ENCODE measurements around the gene PKIB.
A peak's percentile ranks its signal among the peaks of the same experiment; 100 is the strongest.

PKIB gene

DNA sequence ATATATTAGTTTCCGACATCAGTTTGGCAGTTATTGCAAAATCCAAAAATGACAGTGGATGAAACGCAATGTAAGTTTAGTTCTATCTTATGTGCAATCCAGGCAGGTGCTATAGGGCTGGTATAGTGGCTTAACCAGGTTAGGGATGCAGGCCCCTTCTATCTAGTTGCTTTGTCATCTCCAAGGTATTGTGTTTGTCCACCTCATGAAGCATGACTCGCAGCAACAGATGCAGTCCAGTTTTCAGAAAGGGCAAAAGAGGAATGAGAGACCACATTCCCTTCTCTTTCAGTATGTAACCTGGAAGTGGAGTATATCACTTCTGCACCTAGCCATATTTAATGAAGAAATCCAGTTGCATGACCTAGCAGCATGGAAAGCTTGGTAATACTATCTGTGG, 59.7 kb downstream of the PKIB start:
- no peak for DNase-seq

DNA sequence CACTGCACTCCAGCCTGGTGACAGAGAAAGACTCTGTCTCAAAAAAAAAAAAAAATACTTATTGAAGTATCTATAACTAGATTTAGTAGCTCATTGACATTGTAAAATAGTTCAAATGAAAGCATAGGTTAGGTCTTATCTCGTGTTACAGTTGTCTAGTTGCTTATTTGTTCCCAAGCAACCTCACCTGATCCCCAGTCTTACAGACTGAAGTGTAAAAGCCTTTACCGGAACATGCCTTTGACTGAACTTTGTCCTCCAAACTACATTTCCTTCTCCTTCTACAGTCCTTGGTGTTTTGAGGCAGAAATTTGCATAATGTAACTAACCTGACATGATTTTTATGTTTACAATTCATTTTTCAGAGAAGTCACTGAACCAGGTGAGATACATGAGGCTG, 61.0 kb downstream of the PKIB start:
- DNase-seq = no peak

DNA sequence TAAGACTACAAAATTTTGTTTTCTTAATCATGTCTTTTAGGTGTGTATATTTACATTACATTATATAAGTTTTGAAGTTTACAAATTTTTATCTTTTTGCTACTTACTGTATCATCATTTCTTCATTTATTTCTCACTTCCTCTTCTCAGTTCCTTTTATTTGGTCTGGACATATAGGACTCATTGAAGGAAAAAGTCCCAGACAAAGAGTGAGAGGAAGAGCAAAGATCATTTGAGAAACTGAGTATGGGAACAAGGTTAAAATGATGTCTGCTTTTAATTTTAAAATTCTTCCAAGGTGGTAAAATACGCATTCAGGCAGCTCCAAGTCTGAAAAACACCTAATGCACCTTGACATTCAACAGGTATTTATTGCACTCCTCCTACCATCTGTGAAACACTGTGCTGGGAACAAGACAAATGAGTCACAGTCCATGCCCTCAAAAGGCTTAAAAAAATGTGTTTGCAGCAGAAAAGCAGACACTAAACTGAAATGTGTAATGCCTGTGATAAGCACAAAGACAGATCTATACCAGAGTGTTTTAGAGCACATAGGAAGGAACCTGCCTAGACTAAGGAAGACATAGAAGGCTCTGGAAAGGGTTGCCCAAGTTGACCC, 63.2 kb downstream of the PKIB start:
- DNase-seq = no peak

DNA sequence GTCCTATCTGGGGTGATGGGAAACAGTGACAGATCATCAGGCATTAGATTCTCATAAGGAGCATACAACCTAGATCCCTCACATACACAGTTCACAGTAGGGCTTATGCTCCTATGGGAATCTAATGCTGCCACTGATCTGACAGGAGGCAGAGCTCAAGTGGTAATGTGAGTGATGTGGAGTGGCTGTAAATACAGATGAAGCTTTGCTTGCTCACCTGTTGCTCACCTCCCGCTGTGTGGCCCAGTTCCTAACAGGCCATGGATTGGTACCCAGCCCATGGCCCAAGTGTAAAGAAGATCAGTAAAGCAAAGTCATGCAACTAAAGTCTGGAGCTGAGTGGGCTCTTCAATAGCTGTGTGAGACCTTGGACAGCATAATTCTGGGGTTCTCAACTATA, 65.9 kb downstream of the PKIB start:
- DNase-seq = no peak

DNA sequence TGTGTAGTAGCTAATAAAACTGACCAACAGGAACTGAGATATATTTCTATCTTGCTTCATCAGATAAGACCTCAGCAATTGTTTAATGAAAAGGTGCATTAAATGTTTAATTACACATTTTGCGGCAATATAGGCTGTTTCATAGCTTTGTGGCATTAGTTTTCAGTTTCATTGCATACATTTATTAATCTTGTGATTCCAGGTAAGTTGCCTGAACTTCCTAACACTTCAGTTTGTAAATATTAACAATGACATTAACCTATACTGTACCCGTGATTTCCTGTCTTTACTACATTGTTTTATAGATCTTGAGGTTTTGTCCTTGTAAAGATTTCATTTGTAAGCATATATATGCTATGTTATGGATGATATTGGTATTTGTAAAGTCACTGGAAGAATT, 66.5 kb downstream of the PKIB start:
- DNase-seq = no peak

DNA sequence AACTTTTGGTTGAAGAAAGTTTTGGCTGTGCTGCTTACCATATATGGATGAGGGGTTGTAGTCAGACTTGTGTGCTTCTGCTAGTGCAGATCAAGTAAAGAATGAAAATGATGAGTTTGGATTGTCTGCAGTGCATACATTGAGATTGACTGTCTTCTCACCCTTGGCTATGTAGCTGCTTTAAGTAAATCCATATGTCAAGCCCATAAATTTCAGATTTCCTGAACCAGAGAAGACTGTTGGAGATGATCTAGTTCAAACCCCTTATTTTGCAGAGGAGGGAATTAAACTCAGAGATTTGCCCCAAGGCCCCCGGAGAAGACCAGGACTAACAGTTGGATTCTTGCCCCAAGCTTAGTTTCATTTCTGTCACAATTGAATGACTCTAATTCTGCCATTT, 67.2 kb downstream of the PKIB start:
- DNase-seq = no peak

DNA sequence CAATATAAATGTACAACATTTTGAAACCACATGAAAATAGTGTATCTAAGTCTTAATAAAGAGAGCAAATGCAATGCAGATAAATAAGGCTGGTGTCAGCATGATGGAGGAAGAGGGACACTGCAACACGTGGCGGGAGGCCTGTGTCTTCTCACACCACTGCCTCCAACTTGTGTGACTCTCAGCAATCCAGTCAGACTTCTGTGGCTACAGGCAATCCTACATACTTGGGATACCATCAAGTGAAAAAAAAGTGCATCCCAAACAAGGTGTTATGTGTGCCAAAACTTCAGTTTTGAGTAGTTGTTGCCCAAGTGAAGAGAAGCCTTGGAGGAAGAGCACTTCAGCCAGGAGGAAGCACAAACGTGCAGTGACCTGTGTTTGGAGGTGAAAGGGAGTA, 68.6 kb downstream of the PKIB start:
- DNase-seq = no peak

DNA sequence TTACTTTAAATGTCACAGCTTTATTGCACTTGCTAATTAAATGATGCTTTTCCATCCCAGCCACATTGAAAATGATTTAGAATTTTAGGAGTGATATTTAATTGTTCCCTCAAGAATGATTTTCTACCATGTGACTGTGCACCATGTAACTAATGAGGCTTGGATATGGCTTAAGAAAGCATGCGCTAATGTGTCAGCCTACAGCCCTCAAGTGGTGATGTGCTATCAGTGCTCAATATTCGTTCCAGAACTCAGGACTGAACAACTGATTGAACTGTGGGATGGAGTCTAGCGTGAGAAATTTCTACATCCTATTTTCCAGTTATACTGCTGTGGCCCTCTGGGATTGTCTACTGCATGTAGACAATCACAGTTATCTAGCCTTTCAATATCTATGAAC, 71.5 kb downstream of the PKIB start:
- DNase-seq = no peak

DNA sequence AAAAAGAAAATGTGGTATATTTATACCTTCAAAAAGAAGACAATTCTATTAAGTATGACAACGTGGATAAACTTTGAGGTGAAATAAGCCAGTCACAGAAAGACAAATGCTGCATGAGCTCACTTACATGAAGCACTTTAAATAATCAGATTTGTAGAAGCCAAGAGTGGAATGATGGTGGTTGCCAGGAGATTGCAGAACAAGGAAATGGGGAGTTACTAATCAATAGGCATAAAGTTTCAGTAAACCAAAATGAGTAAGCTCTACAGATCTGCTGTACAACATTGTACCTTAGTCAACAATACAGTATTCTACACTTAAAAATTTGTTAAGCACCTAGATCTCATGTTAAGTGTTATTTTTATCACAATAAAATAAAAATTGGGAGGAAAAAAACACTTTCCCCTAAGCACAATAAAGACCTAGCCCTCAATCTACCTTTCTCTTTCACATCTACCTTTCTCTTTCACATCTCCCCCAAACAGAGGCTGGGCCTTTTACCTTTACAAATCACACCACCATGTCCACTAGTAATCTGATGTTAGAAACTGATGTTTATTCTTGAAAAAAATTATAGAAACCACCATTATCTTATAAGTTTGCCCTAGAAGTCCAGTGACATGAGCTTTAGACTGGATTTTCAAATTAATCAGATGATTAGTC, 73.9 kb downstream of the PKIB start:
- no peak for DNase-seq

DNA sequence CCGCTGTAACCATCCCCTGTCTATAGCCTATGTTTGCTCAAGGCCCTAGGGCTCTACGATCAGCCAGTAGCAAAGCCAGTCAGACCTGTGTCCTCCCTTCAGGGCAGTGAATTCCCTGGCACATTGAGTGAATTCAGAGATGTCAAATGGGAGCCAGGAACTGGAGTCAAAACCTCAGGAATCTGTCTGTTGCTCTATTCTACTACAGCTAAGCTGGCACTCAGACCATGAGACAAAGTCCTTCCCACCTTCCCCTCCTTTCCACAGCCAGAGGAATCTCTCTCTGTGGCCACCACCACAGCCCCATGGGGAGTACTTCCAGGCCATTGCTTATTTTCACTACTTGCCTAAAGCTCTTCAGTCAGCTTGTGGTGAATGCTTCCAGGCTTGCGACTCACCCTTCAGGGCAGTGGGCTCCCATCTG, 82.0 kb downstream of the PKIB start:
- no peak for DNase-seq

DNA sequence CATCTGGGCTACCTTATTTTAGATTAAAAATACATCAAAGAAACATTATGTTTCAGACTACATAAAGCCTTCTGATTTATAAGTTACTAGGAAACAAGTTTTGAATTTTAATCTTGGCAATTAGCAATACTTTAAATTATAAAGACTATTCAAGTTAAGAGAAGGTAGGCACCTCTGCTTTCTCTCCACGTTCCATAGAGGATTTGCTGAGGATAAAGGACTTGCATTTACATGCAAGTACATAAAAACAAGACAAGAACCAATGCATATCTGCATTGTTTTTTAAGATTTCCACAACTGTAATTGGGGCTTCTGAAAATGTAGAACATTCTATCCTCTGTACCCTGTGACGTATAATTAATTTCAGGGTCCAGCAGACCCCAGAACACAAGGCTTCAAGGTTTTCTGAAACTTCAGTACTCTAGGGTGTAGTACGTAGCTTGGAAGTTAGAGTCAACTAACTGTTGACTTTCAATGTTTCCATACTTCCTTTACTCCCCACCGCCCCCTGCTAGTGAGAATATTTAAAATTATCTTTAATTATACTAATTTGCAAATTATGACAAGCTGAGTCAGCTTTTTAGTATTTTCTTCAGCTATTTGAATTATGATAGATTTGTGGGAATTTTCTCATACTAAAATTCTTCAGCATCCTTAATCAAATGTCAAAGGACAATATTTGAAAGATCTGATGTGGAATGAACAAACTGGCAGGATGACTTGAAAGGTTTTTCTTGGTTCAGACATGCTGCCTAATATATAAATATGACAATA, 82.8 kb downstream of the PKIB start:
- DNase-seq = no peak

DNA sequence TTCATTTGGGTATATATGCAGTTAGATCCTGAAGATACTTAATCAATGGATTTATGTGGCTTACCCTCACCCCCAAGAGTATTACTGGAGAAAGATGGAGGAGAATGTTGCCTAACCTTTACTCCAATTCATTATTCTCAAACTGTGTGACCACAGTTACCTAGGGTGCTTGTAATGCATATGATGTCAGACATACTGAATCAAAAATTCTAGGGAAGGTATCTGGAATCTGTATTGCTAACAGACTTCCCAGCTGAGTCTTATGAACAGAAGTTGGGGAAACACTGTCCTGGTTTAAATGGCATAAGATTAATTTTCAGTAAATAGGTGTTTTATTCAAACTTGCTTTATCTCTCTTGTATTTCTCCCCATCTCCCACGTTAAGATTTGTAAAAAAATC, 83.9 kb downstream of the PKIB start:
- peak; percentile 24 for DNase-seq

DNA sequence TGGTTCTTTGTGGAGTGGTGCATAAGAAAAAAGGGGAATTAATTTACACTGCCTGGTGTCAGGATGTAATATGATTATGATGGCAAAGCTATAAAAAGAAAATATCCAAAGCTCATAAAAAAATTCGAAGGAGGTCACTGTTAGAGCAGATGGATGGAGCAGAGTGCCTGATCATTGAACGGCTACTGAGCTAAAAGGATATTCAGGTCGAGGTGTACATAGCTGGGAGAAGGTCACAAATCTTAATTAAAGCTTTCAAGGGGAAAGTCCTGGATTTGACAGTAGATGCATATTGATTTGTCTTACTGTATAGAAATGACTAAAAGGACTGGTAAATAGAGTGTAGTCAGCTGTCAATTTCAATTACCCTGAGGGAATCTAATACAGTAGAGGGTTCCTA, 84.4 kb downstream of the PKIB start:
- peak; percentile 94 for DNase-seq

DNA sequence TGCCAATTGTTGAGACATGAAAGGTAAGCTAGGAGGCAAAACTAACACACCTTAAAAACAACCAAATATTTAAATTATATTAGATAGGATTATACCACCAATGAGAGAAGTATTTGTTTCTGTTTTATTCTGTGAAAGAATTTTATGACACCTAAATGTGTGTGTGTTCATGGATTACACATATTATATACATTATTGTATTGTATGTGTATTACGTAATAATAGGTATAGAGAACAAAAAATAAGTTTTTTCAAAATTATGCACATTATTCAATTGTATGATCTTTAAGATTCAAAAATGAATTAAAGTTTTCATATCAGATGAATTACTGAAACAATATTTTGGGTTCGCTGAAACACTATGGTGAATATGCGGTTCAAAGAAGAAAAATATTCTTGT, 85.0 kb downstream of the PKIB start:
- no peak for DNase-seq

DNA sequence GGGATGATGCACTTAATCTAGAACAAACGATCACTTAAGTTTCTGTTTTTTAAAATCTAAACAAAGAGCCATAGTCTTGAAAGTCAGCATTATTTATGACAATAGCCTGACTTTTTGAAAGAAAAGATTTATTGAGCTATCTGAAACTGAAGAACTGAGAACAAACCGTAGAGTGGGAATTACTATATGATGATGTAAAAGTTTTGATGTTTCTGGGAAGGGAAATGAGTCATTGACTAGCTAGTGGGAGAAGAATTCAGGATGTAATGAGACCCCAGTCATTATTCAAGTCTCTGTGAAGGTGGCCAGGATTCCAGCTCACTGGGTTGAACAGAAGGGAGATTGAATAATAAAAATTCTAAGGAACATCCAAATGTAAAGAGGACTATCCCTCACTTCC, 85.9 kb downstream of the PKIB start:
- no peak for DNase-seq

DNA sequence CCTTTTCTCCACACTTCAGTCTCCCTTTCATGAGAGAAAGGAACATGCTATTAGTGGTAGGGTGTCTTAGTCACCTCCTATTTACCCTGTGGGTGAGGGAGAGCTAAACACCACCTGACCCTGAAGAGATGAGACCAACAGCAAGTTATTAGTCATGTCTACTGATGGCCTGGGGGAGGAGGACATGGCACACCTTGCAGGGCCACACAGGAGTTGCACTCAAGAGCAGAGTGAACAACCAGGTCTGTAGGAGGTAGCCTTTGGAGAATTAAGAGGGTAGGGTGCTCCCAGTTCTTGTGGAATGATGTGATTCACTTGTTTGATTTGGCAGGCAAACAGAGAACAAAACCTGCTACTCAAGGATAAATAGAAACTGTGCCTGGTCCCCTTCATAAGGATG, 86.6 kb downstream of the PKIB start:
- DNase-seq = peak; percentile 70

DNA sequence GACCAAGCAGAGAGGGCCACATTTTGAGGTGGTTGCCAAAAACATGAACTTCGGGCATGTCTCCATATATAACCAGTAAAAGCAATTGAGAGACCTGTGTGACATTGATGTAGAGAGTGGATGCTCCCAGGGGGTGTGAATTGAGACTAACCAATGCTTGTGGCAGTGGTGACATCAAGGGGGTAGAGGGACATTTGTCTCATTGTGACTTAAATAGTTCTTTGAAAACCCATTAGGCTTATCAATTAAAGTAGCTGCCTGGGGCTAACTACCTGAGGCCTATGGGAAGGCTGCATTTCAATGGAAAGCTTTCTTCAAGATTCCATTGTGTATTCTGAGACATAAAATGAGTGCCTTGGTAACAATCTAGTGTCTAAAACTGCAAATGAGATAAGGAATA, 87.3 kb downstream of the PKIB start:
- DNase-seq = peak; percentile 21

DNA sequence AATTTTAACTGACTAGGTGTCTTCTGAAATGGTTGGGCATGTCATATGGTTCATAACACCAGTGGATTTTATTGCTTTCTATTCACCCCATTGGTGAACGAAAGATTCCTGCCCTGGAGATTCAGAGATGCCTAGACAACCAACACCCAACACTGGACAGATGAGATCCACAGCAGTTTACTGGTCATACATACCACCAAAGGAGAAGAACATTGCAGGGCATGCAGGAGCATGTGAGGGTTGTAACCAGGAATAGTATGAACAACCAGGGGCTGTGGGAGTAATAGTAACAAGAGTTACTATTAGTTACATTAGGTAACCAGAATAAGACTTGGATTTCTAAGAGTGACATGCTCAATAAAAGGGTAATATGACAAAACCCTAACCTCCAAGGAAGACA, 91.5 kb downstream of the PKIB start:
- no peak for DNase-seq

DNA sequence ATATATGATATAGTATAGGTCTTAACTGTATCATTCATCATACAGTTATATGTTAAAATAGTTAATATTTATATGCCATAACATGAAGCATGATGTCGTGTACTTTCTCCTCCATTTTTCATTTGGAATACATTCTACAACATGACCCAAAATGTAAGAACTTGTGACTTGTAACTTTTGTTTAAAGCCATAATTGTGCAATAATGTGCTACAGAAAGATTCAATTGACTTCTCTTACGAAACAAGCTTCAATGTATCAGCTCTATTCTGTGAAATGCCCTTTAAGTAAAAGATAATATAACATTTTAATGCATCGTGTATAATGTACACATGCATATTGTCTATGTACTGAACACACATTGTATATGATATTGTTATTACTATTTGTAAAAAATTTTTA, 92.6 kb downstream of the PKIB start:
- no peak for DNase-seq

DNA sequence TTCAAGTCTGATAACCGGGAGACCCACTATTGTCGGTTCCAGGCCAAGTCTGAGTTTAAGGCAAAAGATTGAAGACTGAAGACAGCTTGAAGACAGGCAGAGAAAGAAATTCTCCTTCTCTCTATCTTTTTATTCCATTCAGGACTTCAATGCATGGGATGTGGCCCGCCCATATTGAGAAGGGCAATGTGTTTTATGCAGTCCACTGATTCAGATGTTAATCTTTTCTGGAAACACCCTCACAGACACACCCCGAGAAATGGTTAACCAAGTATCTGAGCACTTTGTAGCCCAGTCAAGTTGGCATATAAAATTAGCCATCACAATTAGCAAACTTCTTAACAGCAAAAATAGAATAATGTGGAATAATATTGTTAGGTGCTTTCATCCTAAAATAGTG, 93.9 kb downstream of the PKIB start:
- no peak for DNase-seq

DNA sequence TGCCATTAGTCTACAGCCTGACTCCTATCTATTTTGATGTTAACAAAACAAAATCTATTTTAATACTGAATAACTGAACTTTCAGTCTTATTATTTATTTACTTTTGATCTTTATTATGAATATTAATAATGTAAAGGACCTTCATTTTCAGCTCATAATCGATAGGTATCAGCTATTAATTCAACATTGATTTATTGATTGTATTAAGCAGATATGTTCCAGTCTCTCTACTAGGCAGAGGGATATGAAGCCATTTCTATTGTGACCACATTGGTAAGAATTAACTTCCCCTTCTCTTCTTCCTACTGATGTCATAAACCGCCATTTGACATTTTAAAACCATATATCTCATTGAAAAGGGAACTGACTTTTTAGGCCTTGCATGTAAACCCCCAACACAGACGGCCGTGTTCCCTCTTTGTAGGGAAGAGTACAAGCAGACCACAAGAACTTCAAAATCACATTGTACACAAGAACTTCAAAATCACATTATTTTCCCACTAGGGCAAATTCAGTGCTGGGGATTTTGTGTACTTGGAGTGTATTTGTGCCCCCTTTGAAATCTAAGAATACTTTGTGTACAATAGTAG, 99.8 kb downstream of the PKIB start:
- no peak for DNase-seq

DNA sequence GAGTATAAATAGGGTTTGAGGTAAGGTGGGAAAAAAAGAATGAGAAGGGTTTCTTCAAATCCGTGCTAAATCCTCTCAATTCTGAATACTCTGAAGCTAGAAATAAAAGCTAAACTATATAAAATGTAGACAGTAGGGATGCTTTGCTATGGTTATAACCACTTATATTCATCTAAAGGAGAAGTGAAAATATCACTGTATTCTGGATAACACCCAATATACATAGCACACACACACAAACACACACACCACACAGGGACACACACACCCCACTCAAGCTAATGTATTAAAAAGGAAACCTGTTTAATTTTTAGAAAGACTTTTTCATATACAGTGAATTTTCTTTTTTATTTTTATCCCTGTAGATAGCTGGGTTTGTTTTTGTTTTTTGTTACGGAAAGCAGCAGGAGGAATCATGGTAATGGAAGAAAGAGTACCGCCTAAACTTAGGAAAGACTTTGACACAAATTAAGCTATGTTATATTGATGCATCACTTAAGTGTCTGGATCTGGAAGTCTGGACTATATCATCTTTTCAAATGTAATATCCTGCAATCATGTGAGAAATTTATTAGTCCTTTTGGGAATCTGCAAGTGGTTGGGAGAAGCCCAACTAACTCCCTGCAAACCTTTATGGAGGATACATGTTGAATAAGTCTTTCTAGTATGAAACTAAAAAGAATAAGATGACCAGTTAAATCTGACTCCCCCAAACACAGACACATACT, 100.9 kb downstream of the PKIB start:
- DNase-seq = no peak

DNA sequence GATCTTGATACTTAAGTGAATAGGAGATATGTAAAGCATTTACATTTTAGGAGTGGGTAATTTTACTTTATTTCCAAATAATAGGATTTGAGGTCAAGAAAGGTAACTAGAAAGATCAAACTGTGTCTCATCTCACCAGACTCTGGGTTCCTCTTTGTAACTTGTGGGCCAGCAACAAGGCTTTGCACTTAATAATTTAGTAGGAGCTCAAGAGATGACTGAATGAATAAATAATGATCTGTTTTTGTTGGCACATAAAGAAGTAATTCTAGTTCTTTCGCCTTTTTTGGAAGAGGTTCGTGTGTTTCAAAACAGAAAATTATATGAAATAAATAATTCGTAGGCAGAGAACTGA, 101.9 kb downstream of the PKIB start:
- DNase-seq = no peak

All from NCI-H146 (cell line).